HepG2 (cell line): Measurements from ENCODE around the gene SLC17A9. TPM values are rescaled to one million over a fixed set of nuclear protein-coding genes. Genes with fewer than 3 reads are reported as not detected.

Experiments
- KDM2A ChIP-seq: sonication (generic); formaldehyde crosslinking; IDR thresholded peaks from 2 replicates; pipeline ENCODE4 v1.4.0; 2020; ENCODE audit warnings: low read depth, missing genetic modification reagents, borderline replicate concordance
- MZF1 ChIP-seq: sonication (generic); formaldehyde crosslinking; IDR thresholded peaks from 2 replicates; pipeline ENCODE4 v1.8.1; 2023; ENCODE audit warnings: mild to moderate bottlenecking, missing genetic modification reagents, borderline replicate concordance
- PRPF4 ChIP-seq: fragments of 200-400 bp; formaldehyde crosslinking; IDR thresholded peaks from 2 replicates; pipeline ENCODE4 v1.6.1; 2016; ENCODE audit warnings: low read length, low read depth; ENCODE audit not compliant: poor library complexity, severe bottlenecking
- SOX5 ChIP-seq: IDR thresholded peaks from 2 replicates; pipeline ENCODE4 v1.6.1; 2016; ENCODE audit warnings: borderline replicate concordance
- TBL1XR1 ChIP-seq: fragments of 150-350 bp; IDR thresholded peaks from 2 replicates; pipeline ENCODE4 v1.6.1; 2014; ENCODE audit warnings: borderline replicate concordance, low read length; ENCODE audit not compliant: partially characterized antibody
- TCF7L2 ChIP-seq: IDR thresholded peaks from 2 replicates; pipeline ENCODE4 v1.6.1; 2011; ENCODE audit warnings: mild to moderate bottlenecking, low read depth, low read length, moderate library complexity
- ZNF296 ChIP-seq: sonication (generic); formaldehyde crosslinking; conservative IDR thresholded peaks from 2 replicates; pipeline ENCODE4 v1.5.0; 2020; ENCODE audit warnings: mild to moderate bottlenecking, missing genetic modification reagents
- polyA plus RNA-seq, 8 experiments: library from polyadenylated mRNA; depleted of rRNA in 3 of 8; stranded (reverse) in 7 of 8; unstranded in 1 of 8; fragments of >200 nt; fragmentation: Illumina TruSeq in 4 of 8; extraction: Trizol in 4 of 8; gene quantifications; 2 replicates each; pipeline versions ENCODE4 v1.2.1 to v1.2.3, GENCODE V29; 2011 to 2016; ENCODE audit warnings: low read depth in 4 of 8, missing spikeins in 1 of 8, mixed read lengths in 1 of 8; ENCODE audit not compliant: insufficient read depth in 1 of 8
- total RNA-seq, 5 experiments: library from RNA; depleted of rRNA; stranded (reverse); fragments of >200 nt; fragmentation: Illumina TruSeq; extraction: Trizol; gene quantifications; 2 replicates each; pipeline ENCODE4 v1.2.3, GENCODE V29; 2016; ENCODE audit warnings: low read depth in 1 of 5
- TF ChIP-seq, protein P1 (sequence below), 2 experiments: sonication (generic) in 1 of 2; formaldehyde crosslinking in 1 of 2; IDR thresholded peaks; 2 replicates each; pipeline versions ENCODE4 v1.4.0 to v1.6.1; 2018 to 2020; ENCODE audit warnings: missing genetic modification reagents in 2 of 2, borderline replicate concordance in 1 of 2, low read depth in 1 of 2, mild to moderate bottlenecking in 1 of 2, missing biosample characterization in 1 of 2
- TF ChIP-seq, protein P2 (sequence below): sonication (generic); formaldehyde crosslinking; conservative IDR thresholded peaks from 2 replicates; pipeline ENCODE4 v1.4.0; 2020; ENCODE audit warnings: missing genetic modification reagents
- TF ChIP-seq, protein P3 (sequence below): sonication (generic); formaldehyde crosslinking; IDR thresholded peaks from 2 replicates; pipeline ENCODE4 v1.4.0; 2020; ENCODE audit warnings: mild to moderate bottlenecking, missing genetic modification reagents
- TF ChIP-seq, protein P4 (sequence below): sonication (generic); formaldehyde crosslinking; IDR thresholded peaks from 2 replicates; pipeline ENCODE4 v1.4.0; 2020; ENCODE audit warnings: missing genetic modification reagents
- TF ChIP-seq, protein P5 (sequence below): sonication (generic); formaldehyde crosslinking; conservative IDR thresholded peaks from 2 replicates; pipeline ENCODE4 v1.8.0; 2022; ENCODE audit warnings: mild to moderate bottlenecking, moderate library complexity, missing genetic modification reagents

SLC17A9 gene
- total and polyA plus RNA-seq, 2 of the 13 experiments (the other 11 are each of a cell fraction or from before 2014, with no cell fraction given): 110 to 191 TPM

DNA sequence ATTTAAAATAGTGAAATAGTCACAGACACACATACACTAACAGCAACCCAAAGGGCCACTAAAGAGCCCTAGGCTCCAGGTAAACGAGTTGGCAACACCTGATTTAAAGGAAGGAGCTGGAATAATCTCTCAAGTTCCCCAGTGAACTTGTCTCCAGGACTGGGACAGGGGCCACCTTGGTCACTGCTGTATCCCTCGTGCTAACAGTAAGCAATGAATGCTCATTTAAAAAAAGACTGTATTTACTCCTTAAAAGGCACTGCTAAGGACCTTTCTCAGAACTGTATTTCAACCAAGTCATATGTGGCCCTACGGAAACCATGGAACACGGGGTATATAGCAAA is 27.5 kb upstream of the SLC17A9 start (continued):
- TF ChIP-seq, protein P1, sequence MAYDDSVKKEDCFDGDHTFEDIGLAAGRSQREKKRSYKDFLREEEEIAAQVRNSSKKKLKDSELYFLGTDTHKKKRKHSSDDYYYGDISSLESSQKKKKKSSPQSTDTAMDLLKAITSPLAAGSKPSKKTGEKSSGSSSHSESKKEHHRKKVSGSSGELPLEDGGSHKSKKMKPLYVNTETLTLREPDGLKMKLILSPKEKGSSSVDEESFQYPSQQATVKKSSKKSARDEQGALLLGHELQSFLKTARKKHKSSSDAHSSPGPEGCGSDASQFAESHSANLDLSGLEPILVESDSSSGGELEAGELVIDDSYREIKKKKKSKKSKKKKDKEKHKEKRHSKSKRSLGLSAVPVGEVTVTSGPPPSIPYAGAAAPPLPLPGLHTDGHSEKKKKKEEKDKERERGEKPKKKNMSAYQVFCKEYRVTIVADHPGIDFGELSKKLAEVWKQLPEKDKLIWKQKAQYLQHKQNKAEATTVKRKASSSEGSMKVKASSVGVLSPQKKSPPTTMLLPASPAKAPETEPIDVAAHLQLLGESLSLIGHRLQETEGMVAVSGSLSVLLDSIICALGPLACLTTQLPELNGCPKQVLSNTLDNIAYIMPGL (CRISPR knock-in tag; IDR thresholded peaks at IDR 0.05; ENCODE audit: borderline replicate concordance in 1 of 2, low read depth in 1 of 2): no peak; a peak in 1 of 4 replicates
- TF ChIP-seq, protein P2, sequence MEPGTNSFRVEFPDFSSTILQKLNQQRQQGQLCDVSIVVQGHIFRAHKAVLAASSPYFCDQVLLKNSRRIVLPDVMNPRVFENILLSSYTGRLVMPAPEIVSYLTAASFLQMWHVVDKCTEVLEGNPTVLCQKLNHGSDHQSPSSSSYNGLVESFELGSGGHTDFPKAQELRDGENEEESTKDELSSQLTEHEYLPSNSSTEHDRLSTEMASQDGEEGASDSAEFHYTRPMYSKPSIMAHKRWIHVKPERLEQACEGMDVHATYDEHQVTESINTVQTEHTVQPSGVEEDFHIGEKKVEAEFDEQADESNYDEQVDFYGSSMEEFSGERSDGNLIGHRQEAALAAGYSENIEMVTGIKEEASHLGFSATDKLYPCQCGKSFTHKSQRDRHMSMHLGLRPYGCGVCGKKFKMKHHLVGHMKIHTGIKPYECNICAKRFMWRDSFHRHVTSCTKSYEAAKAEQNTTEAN: 0 out of 2 replicates have a peak, but pooled peaks have one; percentile 7
- TF ChIP-seq, protein P3, sequence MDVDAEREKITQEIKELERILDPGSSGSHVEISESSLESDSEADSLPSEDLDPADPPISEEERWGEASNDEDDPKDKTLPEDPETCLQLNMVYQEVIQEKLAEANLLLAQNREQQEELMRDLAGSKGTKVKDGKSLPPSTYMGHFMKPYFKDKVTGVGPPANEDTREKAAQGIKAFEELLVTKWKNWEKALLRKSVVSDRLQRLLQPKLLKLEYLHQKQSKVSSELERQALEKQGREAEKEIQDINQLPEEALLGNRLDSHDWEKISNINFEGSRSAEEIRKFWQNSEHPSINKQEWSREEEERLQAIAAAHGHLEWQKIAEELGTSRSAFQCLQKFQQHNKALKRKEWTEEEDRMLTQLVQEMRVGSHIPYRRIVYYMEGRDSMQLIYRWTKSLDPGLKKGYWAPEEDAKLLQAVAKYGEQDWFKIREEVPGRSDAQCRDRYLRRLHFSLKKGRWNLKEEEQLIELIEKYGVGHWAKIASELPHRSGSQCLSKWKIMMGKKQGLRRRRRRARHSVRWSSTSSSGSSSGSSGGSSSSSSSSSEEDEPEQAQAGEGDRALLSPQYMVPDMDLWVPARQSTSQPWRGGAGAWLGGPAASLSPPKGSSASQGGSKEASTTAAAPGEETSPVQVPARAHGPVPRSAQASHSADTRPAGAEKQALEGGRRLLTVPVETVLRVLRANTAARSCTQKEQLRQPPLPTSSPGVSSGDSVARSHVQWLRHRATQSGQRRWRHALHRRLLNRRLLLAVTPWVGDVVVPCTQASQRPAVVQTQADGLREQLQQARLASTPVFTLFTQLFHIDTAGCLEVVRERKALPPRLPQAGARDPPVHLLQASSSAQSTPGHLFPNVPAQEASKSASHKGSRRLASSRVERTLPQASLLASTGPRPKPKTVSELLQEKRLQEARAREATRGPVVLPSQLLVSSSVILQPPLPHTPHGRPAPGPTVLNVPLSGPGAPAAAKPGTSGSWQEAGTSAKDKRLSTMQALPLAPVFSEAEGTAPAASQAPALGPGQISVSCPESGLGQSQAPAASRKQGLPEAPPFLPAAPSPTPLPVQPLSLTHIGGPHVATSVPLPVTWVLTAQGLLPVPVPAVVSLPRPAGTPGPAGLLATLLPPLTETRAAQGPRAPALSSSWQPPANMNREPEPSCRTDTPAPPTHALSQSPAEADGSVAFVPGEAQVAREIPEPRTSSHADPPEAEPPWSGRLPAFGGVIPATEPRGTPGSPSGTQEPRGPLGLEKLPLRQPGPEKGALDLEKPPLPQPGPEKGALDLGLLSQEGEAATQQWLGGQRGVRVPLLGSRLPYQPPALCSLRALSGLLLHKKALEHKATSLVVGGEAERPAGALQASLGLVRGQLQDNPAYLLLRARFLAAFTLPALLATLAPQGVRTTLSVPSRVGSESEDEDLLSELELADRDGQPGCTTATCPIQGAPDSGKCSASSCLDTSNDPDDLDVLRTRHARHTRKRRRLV (CRISPR knock-in tag): 0 out of 2 replicates have a peak, but pooled peaks have one; percentile 2
- TF ChIP-seq ZNF296 (CRISPR knock-in tag) (no peak), TBL1XR1 (no peak), KDM2A (CRISPR knock-in tag) (no peak), TCF7L2 (no peak), MZF1 (CRISPR knock-in tag) (peak; percentile 1; the same call in 1 of the 2 replicates), SOX5 (CRISPR knock-in tag) (no peak), PRPF4 (no peak)
- TF ChIP-seq, protein P4, sequence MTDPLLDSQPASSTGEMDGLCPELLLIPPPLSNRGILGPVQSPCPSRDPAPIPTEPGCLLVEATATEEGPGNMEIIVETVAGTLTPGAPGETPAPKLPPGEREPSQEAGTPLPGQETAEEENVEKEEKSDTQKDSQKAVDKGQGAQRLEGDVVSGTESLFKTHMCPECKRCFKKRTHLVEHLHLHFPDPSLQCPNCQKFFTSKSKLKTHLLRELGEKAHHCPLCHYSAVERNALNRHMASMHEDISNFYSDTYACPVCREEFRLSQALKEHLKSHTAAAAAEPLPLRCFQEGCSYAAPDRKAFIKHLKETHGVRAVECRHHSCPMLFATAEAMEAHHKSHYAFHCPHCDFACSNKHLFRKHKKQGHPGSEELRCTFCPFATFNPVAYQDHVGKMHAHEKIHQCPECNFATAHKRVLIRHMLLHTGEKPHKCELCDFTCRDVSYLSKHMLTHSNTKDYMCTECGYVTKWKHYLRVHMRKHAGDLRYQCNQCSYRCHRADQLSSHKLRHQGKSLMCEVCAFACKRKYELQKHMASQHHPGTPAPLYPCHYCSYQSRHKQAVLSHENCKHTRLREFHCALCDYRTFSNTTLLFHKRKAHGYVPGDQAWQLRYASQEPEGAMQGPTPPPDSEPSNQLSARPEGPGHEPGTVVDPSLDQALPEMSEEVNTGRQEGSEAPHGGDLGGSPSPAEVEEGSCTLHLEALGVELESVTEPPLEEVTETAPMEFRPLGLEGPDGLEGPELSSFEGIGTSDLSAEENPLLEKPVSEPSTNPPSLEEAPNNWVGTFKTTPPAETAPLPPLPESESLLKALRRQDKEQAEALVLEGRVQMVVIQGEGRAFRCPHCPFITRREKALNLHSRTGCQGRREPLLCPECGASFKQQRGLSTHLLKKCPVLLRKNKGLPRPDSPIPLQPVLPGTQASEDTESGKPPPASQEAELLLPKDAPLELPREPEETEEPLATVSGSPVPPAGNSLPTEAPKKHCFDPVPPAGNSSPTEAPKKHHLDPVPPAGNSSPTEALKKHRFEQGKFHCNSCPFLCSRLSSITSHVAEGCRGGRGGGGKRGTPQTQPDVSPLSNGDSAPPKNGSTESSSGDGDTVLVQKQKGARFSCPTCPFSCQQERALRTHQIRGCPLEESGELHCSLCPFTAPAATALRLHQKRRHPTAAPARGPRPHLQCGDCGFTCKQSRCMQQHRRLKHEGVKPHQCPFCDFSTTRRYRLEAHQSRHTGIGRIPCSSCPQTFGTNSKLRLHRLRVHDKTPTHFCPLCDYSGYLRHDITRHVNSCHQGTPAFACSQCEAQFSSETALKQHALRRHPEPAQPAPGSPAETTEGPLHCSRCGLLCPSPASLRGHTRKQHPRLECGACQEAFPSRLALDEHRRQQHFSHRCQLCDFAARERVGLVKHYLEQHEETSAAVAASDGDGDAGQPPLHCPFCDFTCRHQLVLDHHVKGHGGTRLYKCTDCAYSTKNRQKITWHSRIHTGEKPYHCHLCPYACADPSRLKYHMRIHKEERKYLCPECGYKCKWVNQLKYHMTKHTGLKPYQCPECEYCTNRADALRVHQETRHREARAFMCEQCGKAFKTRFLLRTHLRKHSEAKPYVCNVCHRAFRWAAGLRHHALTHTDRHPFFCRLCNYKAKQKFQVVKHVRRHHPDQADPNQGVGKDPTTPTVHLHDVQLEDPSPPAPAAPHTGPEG (CRISPR knock-in tag): 0 out of 2 replicates have a peak, but pooled peaks have one; percentile 4
- TF ChIP-seq, protein P5, sequence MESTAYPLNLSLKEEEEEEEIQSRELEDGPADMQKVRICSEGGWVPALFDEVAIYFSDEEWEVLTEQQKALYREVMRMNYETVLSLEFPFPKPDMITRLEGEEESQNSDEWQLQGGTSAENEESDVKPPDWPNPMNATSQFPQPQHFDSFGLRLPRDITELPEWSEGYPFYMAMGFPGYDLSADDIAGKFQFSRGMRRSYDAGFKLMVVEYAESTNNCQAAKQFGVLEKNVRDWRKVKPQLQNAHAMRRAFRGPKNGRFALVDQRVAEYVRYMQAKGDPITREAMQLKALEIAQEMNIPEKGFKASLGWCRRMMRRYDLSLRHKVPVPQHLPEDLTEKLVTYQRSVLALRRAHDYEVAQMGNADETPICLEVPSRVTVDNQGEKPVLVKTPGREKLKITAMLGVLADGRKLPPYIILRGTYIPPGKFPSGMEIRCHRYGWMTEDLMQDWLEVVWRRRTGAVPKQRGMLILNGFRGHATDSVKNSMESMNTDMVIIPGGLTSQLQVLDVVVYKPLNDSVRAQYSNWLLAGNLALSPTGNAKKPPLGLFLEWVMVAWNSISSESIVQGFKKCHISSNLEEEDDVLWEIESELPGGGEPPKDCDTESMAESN (CRISPR knock-in tag): 0 out of 2 replicates have a peak, but pooled peaks have one; percentile 3
